Keratinocyte (primary cell): ENCODE results near the gene WNT7A. TPM values are rescaled to one million over a fixed set of nuclear protein-coding genes. Genes with fewer than 3 reads are reported as not detected.

ENCODE experiments used
- DNase-seq: peaks from one replicate; pipeline ENCODE4 v3.0.0-alpha.2; 2011; ENCODE audit warnings: low read depth, missing footprints, low spot score
- FAIRE-seq: peaks from 2 replicates; lab custom pipeline; 2011; peaks lifted over from hg19 to GRCh38; lab: Jason Lieb, UNC
- H2AFZ ChIP-seq: 2 replicates; pipeline ENCODE4 v1.6.0; 2012; ENCODE audit warnings: low read length, control low read depth, inconsistent platforms; ENCODE audit not compliant: control insufficient read depth
- H3K27ac ChIP-seq: 2 replicates; pipeline ENCODE4 v1.5.1; 2011; ENCODE audit warnings: low read length; ENCODE audit not compliant: control insufficient read depth, insufficient read depth
- H3K27me3 ChIP-seq: 3 replicates; pipeline ENCODE4 v1.6.0; 2011; ENCODE audit warnings: low read length; ENCODE audit not compliant: control insufficient read depth, insufficient read depth; ENCODE audit errors: extremely low read depth
- H3K36me3 ChIP-seq, 2 experiments: 2 replicates in 1 of 2; 3 replicates in 1 of 2; pipeline ENCODE4 v1.5.1; 2011; ENCODE audit warnings: low read length in 2 of 2, mild to moderate bottlenecking in 1 of 2; ENCODE audit not compliant: control insufficient read depth in 2 of 2, insufficient read depth in 2 of 2; ENCODE audit errors: extremely low read depth in 1 of 2
- H3K4me1 ChIP-seq: 3 replicates; pipeline ENCODE4 v1.5.1; 2011; ENCODE audit warnings: low read length; ENCODE audit not compliant: control insufficient read depth, insufficient read depth; ENCODE audit errors: extremely low read depth
- H3K4me2 ChIP-seq: 3 replicates; pipeline ENCODE4 v1.6.0; 2011; ENCODE audit warnings: low read depth, low read length; ENCODE audit not compliant: control insufficient read depth, insufficient read depth; ENCODE audit errors: extremely low read depth
- H3K4me3 ChIP-seq, 3 experiments: fragments of 200-600 bp in 1 of 3; sonication (generic) in 1 of 3; 2 replicates in 2 of 3; 3 replicates in 1 of 3; pipeline ENCODE4 v1.5.1; 2011 to 2016; ENCODE audit warnings: low read length in 3 of 3, mild to moderate bottlenecking in 3 of 3, control low read depth in 2 of 3, inconsistent platforms in 1 of 3, low read depth in 1 of 3, mixed read lengths in 1 of 3, mixed run types in 1 of 3, moderate library complexity in 1 of 3; ENCODE audit not compliant: control insufficient read depth in 2 of 3, insufficient read depth in 2 of 3; ENCODE audit errors: extremely low read depth in 1 of 3
- H3K79me2 ChIP-seq: 2 replicates; pipeline ENCODE4 v1.6.0; 2012; ENCODE audit warnings: low read length; ENCODE audit not compliant: control insufficient read depth, insufficient read depth
- H3K9ac ChIP-seq: 3 replicates; pipeline ENCODE4 v1.6.0; 2011; ENCODE audit warnings: low read length; ENCODE audit not compliant: control insufficient read depth, insufficient read depth; ENCODE audit errors: extremely low read depth
- H3K9me1 ChIP-seq: 3 replicates; pipeline ENCODE4 v1.6.0; 2011; ENCODE audit warnings: low read length; ENCODE audit not compliant: control insufficient read depth, insufficient read depth; ENCODE audit errors: extremely low read depth
- H3K9me3 ChIP-seq: 2 replicates; pipeline ENCODE4 v1.5.1; 2012; ENCODE audit warnings: low read depth, low read length; ENCODE audit not compliant: control insufficient read depth
- H4K20me1 ChIP-seq: 3 replicates; pipeline ENCODE4 v1.6.0; 2011; ENCODE audit warnings: low read length; ENCODE audit not compliant: control insufficient read depth, insufficient read depth; ENCODE audit errors: extremely low read depth
- EZH2 ChIP-seq: IDR thresholded peaks from one replicate; pipeline ENCODE4 v1.6.1; 2012; ENCODE audit warnings: inconsistent platforms, mild to moderate bottlenecking, low read length, moderate library complexity
- dilution Hi-C: fragments of 300-500 bp; cut with MboI; formaldehyde crosslinking; loops from one replicate; pipeline ENCODE4 v1.7.0; 2020; ENCODE audit warnings: low sequenced_read_pairs; ENCODE audit not compliant: extremely low pct_ligation_motif_present
- polyA plus RNA-seq, 5 experiments: library from polyadenylated mRNA; depleted of rRNA in 3 of 5; stranded (reverse) in 3 of 5; stranded (forward) in 1 of 5; unstranded in 1 of 5; fragments of >200 nt; gene quantifications; 1 replicate in 1 of 5; 2 replicates in 3 of 5; 3 replicates in 1 of 5; pipeline versions ENCODE4 v1.2.1 to v1.2.3, GENCODE V29; 2011 to 2012; ENCODE audit warnings: missing spikeins in 2 of 5, low read depth in 1 of 5, low replicate concordance in 1 of 5
- TF ChIP-seq, protein P1 (sequence below), 3 experiments: IDR thresholded peaks in 1 of 3; conservative IDR thresholded peaks in 1 of 3; optimal IDR thresholded peaks in 1 of 3; 2 replicates in 2 of 3; 3 replicates in 1 of 3; pipeline versions ENCODE3 to v1.5.1; 2011; ENCODE audit warnings: low read length in 3 of 3, mild to moderate bottlenecking in 3 of 3, moderate library complexity in 2 of 3, control low read depth in 1 of 3, inconsistent platforms in 1 of 3; ENCODE audit not compliant: insufficient read depth in 2 of 3; ENCODE audit errors: extremely low read depth in 1 of 3

WNT7A gene
- polyA plus RNA-seq, 1 donor (not counting 4 experiments of a cell fraction or from before 2014, with no cell fraction given), result 20.3 TPM

- Histone ChIP-seq H3K9me3 (no peaks in the 10 kb centered on the region), H3K79me2 (no peaks in the 10 kb centered on the region), H3K9me1 (no peaks in the 10 kb centered on the region), H3K36me3 (no peaks in the 10 kb centered on the region), H3K4me3 (no peak overlapping the region), H2AFZ (no peak overlapping the region), H3K27me3 (peaks cover 4% of the 10 kb centered on the region), H4K20me1 (no peaks in the 10 kb centered on the region), H3K4me2 (no peak overlapping the region), H3K9ac (no peak overlapping the region), H3K4me1 (peaks cover 6% of the 10 kb centered on the region), H3K27ac (no peak overlapping the region)
- DNase-seq (no peak), FAIRE-seq (no peak)
- TF ChIP-seq, protein P1, sequence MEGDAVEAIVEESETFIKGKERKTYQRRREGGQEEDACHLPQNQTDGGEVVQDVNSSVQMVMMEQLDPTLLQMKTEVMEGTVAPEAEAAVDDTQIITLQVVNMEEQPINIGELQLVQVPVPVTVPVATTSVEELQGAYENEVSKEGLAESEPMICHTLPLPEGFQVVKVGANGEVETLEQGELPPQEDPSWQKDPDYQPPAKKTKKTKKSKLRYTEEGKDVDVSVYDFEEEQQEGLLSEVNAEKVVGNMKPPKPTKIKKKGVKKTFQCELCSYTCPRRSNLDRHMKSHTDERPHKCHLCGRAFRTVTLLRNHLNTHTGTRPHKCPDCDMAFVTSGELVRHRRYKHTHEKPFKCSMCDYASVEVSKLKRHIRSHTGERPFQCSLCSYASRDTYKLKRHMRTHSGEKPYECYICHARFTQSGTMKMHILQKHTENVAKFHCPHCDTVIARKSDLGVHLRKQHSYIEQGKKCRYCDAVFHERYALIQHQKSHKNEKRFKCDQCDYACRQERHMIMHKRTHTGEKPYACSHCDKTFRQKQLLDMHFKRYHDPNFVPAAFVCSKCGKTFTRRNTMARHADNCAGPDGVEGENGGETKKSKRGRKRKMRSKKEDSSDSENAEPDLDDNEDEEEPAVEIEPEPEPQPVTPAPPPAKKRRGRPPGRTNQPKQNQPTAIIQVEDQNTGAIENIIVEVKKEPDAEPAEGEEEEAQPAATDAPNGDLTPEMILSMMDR (optimal IDR thresholded peaks at IDR 0.05 in 1 of 3, IDR thresholded peaks at IDR 0.05 in 1 of 3, conservative IDR thresholded peaks at IDR 0.05 in 1 of 3; ENCODE audit: extremely low read depth in 1 of 3, insufficient read depth in 2 of 3, low read length in 3 of 3), result no peak
- no peak for TF ChIP-seq EZH2
- dilution Hi-C loops, result no loop called here
Measured at GRCh38 chr3:13885704-13886010, 5.8 kb upstream of the WNT7A start.

- peak; percentile 97 for FAIRE-seq
- Histone ChIP-seq H3K9ac (no peak overlapping the region), H3K27ac (no peak overlapping the region), H3K9me1 (no peaks in the 10 kb centered on the region), H3K4me1 (no peaks in the 10 kb centered on the region), H4K20me1 (no peaks in the 10 kb centered on the region), H3K36me3 (no peaks in the 10 kb centered on the region), H3K4me2 (no peak overlapping the region), H2AFZ (no peak overlapping the region), H3K9me3 (no peaks in the 10 kb centered on the region), H3K27me3 (peaks cover 4% of the 10 kb centered on the region), H3K79me2 (no peaks in the 10 kb centered on the region), H3K4me3 (no peak overlapping the region)
- dilution Hi-C loops, result no loop called here
- no peak for DNase-seq
- TF ChIP-seq, protein P1 (optimal IDR thresholded peaks at IDR 0.05 in 1 of 3, IDR thresholded peaks at IDR 0.05 in 1 of 3, conservative IDR thresholded peaks at IDR 0.05 in 1 of 3; ENCODE audit: extremely low read depth in 1 of 3, insufficient read depth in 2 of 3, low read length in 3 of 3), result peak; percentile 85 to 97 (median 96)
- TF ChIP-seq EZH2, result no peak
Measured at GRCh38 chr3:13884851-13885703, 5.2 kb upstream of the WNT7A start.
